Glutamatergic neuron (in vitro differentiated cells): ENCODE results near the gene SLC12A8. TPM values are rescaled to one million over a fixed set of nuclear protein-coding genes. Genes with fewer than 3 reads are reported as not detected.

Experiments
- DNase-seq: peaks from one replicate; pipeline ENCODE4 v3.0.0; 2022
- H3K27ac Mint-ChIP-seq: one replicate; pipeline ENCODE4 v1.8.0; 2020; ENCODE audit warnings: mild to moderate bottlenecking, mixed read lengths, inconsistent platforms; ENCODE audit not compliant: unreplicated experiment
- H3K27me3 Mint-ChIP-seq: one replicate; pipeline ENCODE4 v1.8.0; 2020; ENCODE audit warnings: mild to moderate bottlenecking, moderate library complexity, mixed read lengths, inconsistent platforms; ENCODE audit not compliant: unreplicated experiment
- H3K36me3 Mint-ChIP-seq: one replicate; pipeline ENCODE4 v1.8.0; 2020; ENCODE audit warnings: mild to moderate bottlenecking, mixed read lengths, inconsistent platforms; ENCODE audit not compliant: unreplicated experiment
- H3K4me1 Mint-ChIP-seq: one replicate; pipeline ENCODE4 v1.8.0; 2020; ENCODE audit warnings: mild to moderate bottlenecking, low read depth, mixed read lengths, inconsistent platforms; ENCODE audit not compliant: unreplicated experiment
- H3K4me3 Mint-ChIP-seq: one replicate; pipeline ENCODE4 v1.8.0; 2020; ENCODE audit warnings: mild to moderate bottlenecking, mixed read lengths, inconsistent platforms; ENCODE audit not compliant: unreplicated experiment
- H3K9me3 Mint-ChIP-seq: one replicate; pipeline ENCODE4 v1.8.0; 2020; ENCODE audit warnings: mild to moderate bottlenecking, moderate library complexity, mixed read lengths, inconsistent platforms; ENCODE audit not compliant: unreplicated experiment
- total RNA-seq: library from RNA; stranded (reverse); fragmentation: NEBNext Ultra II Directional; extraction: Animal tissue kit (Norgen Biotek cat#: 25700); gene quantifications from one replicate; pipeline ENCODE4 v1.2.1, GENCODE V29; 2021; ENCODE audit not compliant: unreplicated experiment
- TF ChIP-seq, protein P1 (sequence below): fragments of 200-600 bp; sonication (generic); IDR thresholded peaks from one replicate; pipeline ENCODE4 v1.5.0; 2021; ENCODE audit not compliant: partially characterized antibody, unreplicated experiment

The SLC12A8 gene
- total RNA-seq, 1 donor from 2014 or later: 2.4 TPM

GRCh38 chr3:125190786-125191185 lies 21.8 kb downstream of the SLC12A8 start:
- Mint-ChIP-seq H3K4me1 (peaks cover 16% of the 10 kb centered on the region), H3K27ac (no peak overlapping the region)
- no peak for DNase-seq

GRCh38 chr3:125189378-125190165 lies 23.0 kb downstream of the SLC12A8 start:
- peaks cover 23% of the 10 kb centered on the region for H3K4me1 Mint-ChIP-seq
- peaks cover 10% of the 10 kb centered on the region for H3K9me3 Mint-ChIP-seq
- peaks cover 5% of the 10 kb centered on the region for H3K27me3 Mint-ChIP-seq
- no peaks in the 10 kb centered on the region for H3K36me3 Mint-ChIP-seq
- no peak overlapping the region for H3K4me3 Mint-ChIP-seq
- TF ChIP-seq, protein P1, sequence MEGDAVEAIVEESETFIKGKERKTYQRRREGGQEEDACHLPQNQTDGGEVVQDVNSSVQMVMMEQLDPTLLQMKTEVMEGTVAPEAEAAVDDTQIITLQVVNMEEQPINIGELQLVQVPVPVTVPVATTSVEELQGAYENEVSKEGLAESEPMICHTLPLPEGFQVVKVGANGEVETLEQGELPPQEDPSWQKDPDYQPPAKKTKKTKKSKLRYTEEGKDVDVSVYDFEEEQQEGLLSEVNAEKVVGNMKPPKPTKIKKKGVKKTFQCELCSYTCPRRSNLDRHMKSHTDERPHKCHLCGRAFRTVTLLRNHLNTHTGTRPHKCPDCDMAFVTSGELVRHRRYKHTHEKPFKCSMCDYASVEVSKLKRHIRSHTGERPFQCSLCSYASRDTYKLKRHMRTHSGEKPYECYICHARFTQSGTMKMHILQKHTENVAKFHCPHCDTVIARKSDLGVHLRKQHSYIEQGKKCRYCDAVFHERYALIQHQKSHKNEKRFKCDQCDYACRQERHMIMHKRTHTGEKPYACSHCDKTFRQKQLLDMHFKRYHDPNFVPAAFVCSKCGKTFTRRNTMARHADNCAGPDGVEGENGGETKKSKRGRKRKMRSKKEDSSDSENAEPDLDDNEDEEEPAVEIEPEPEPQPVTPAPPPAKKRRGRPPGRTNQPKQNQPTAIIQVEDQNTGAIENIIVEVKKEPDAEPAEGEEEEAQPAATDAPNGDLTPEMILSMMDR: no peak
- no peak for DNase-seq
- H3K27ac Mint-ChIP-seq: peak overlapping the region; percentile 22

More at GRCh38 chr3:125190786-125191185, 21.8 kb downstream of the SLC12A8 start:
- Mint-ChIP-seq H3K27me3 (peaks cover 5% of the 10 kb centered on the region), H3K36me3 (no peaks in the 10 kb centered on the region), H3K4me3 (no peak overlapping the region), H3K9me3 (peaks cover 10% of the 10 kb centered on the region)
- TF ChIP-seq, protein P1: no peak

DNA sequence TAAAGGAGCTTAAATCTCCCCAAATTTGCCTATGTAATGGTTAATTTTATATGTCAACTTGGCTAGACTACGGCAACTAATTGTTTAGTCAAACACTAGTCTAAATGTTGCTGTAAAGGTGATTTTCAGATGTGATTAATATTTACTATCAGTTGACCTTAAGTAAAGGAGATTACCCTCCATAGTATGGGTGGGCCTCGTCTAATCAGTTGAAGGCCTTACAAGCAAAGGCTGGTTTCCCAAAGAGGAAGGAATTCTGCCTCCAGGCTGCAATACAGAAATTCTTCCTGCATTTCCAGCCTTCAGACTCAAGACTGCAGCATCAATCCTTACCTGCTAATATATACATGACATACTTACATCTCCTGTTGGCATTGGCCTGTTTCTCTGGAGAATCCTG lies 23.6 kb downstream of the SLC12A8 start:
- H3K4me1 Mint-ChIP-seq: peaks cover 27% of the 10 kb centered on the region
- TF ChIP-seq, protein P1: no peak
- H3K36me3 Mint-ChIP-seq: no peaks in the 10 kb centered on the region

DNA sequence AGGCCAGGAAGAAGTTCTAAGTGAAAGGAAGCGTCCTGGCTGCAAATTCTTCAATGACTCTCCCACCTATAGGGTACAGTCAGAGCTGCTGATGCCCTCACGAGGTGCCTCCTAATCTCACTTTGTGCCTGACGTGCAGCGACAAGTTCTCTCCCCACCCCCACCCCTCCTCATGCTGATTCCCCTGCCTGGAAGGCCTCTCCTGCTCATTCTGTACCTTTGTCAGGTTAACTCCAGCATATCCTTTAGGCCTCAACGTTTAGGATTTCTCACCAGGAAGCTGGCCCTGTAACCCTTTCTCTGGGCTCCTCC lies 25.0 kb downstream of the SLC12A8 start:
- Mint-ChIP-seq H3K4me3 (no peak overlapping the region), H3K4me1 (peaks cover 26% of the 10 kb centered on the region), H3K27me3 (peaks cover 5% of the 10 kb centered on the region), H3K36me3 (no peaks in the 10 kb centered on the region), H3K9me3 (peaks cover 10% of the 10 kb centered on the region), H3K27ac (peak overlapping the region; percentile 95)
- no peak for DNase-seq
- TF ChIP-seq, protein P1: no peak

More for the DNA sequence above, 23.6 kb downstream of the SLC12A8 start:
- Mint-ChIP-seq H3K27ac (no peak overlapping the region), H3K9me3 (peaks cover 10% of the 10 kb centered on the region), H3K27me3 (peaks cover 5% of the 10 kb centered on the region), H3K4me3 (no peak overlapping the region)
- DNase-seq: no peak
